GM10248 (cell line): ENCODE measurements around the gene TCHP.

ENCODE experiments used
- CTCF ChIA-PET: fragments of 300-600 bp; sonication (Branson Sonifier 250); formaldehyde crosslinking; extraction: SDS; loops from one replicate; lab custom pipeline; 2021; ENCODE audit warnings: antibody characterized with exemption; lab: Yijun Ruan, JAX
- POLR2A ChIA-PET: fragments of 350-650 bp; sonication (Branson Sonifier 250); formaldehyde crosslinking; extraction: SDS; loops from one replicate; lab custom pipeline; 2020; ENCODE audit warnings: antibody characterized with exemption; lab: Yijun Ruan, JAX
- DNase-seq: peaks from one replicate; pipeline ENCODE4 v3.0.0; 2012; ENCODE audit errors: extremely low spot score
- TF ChIP-seq, protein P1 (sequence below): IDR thresholded peaks from 2 replicates; pipeline ENCODE4 v1.5.1; 2012; ENCODE audit warnings: mild to moderate bottlenecking, low read depth; ENCODE audit errors: extremely low read depth, missing control alignments, control extremely low read depth

TCHP gene

DNA sequence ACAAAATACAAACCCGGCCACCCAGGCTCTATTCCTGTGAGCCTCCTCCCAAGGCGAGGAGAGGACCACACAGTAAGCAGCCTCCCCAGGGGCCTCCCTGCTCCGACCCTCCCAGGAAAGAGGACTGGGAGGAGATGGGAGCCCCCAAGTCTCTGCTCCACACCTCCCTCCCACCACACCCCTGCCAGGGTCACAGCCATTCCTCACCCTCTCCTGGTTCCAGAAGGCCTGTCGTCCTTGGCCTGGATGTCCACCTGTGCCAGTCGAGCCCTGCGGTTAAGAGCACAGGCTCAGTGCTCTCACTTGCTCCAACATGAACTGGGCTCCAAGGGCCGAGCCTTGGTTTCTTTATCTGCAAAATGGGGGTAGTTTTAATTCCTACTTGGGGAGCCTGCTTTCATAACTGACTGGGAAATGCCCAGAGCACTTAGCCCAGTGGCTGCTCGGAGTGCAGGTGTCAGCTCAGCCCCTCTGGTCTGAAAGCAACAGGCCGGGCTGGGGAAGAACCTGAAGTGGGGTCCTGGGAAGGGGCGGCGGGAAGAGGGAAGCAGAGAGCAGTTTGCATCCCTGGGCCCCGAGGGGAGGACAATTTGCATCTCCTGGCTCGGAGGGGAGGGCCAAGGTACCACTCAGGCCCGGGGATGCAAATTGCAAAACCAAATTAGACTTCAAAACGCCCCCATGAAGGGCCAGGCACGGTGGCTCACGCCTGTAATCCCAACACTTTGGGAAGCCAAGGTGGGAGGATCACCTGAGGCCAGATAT is 23.6 kb downstream of the TCHP start:
- no peak for DNase-seq
- CTCF ChIA-PET, result no interaction called here
- POLR2A ChIA-PET, result no interaction called here
- TF ChIP-seq, protein P1, sequence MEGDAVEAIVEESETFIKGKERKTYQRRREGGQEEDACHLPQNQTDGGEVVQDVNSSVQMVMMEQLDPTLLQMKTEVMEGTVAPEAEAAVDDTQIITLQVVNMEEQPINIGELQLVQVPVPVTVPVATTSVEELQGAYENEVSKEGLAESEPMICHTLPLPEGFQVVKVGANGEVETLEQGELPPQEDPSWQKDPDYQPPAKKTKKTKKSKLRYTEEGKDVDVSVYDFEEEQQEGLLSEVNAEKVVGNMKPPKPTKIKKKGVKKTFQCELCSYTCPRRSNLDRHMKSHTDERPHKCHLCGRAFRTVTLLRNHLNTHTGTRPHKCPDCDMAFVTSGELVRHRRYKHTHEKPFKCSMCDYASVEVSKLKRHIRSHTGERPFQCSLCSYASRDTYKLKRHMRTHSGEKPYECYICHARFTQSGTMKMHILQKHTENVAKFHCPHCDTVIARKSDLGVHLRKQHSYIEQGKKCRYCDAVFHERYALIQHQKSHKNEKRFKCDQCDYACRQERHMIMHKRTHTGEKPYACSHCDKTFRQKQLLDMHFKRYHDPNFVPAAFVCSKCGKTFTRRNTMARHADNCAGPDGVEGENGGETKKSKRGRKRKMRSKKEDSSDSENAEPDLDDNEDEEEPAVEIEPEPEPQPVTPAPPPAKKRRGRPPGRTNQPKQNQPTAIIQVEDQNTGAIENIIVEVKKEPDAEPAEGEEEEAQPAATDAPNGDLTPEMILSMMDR, result no peak

DNA sequence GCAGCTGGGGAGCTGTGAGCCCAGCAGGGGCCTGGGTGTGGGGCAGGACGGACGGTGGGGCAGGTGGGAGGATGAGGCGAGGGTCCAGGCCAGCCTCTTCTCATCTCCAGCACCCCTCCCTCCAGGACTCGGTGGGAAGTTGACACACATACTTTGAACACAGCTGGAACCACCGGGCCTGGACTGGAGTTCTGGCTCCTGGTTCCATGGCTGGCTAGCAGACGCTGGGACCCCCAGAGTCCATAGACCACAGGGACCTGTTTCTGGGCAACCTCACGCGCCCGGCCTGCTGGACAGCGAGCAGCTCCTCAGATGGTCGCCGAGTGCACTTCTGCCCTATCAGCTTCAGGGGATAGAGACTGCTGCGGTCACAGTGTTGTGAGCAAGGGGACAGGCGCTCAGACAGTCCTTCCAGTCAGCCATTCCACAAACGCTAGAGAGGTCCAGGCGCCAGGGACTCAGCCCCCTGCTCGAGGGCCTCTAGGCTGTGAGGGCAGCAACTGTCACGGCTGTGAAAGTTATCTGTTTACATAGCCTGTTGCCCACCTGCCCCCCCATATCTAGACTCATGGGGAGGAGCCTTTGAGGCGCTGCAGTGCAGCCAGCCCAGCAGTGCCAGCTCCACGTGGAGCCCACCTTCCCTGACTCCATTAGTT is 25.2 kb downstream of the TCHP start:
- POLR2A ChIA-PET, result no interaction called here
- CTCF ChIA-PET, result interaction anchor here (0.9 to 3.7 kb wide), 3 partner anchors 20 to 80 kb away, joined by 3 to 22 read pairs (median 4); no protein-coding TSS in a partner anchor
- no peak for DNase-seq
- TF ChIP-seq, protein P1, result no peak

DNA sequence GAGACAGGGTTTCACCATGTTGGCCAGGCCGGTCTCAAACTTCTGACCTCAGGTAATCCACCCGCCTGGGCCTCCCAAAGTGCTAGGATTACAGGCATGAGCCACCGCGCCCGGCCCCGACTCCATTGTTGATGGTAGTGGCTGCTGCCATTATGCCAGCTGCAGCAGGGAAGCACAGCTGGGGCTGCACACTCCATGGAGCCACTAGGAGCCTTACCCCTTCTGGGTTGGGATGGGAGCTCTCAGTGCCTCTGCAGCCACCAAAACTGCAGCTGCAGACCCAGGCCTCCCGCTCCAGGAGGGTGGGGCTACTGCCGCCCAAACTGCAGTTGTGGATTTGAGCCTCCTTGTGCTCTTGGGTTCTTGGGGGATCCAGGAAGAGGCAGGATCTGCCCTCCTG is 25.9 kb downstream of the TCHP start:
- POLR2A ChIA-PET, result no interaction called here
- TF ChIP-seq, protein P1, result no peak

DNA sequence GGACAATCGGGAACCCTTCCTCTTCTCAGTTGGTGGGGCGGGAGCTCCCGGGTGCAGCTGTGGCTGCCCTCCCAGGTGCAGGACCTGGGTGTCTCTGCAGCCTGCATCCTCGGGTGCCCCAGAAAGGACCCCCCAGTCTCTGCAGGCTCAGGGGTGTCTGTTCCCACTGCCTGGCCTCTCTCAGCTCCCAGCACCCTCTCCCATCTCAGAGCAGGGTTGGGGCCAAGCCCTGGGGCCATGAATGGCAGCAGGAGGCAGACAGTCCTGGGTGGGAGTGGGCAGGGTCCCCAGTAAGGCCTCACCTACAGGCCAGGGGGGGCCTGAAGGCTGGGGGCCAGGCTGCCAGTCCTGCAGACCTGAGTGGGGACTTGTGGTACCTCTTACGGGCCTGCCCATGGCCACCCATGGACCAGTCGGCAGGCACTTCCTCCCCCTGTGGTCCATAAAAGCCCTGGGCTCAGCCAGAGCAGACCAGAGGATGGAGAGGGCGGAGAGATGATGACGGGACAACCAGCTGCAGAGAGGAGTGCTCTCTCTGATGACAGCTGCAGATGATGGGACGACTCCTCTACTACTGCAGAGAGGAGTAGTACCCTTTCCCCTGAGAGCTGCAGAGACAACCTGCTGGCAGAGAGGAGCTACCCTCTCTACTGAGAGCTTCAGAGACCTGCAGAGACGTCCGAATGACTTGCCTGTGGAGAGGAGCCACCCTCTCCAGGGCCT is 26.6 kb downstream of the TCHP start:
- TF ChIP-seq, protein P1, result no peak
- DNase-seq, result no peak
- POLR2A ChIA-PET, result no interaction called here
- CTCF ChIA-PET, result interaction anchor here (1.1 to 3.7 kb wide), 4 partner anchors 11 to 81 kb away, joined by 3 to 22 read pairs (median 4); no protein-coding TSS in a partner anchor

More for the DNA sequence above, 25.9 kb downstream of the TCHP start:
- DNase-seq, result no peak
- CTCF ChIA-PET, result interaction anchor here (1.1 to 3.7 kb wide), 3 partner anchors 11 to 81 kb away, joined by 4 to 22 read pairs (median 4); no protein-coding TSS in a partner anchor

DNA sequence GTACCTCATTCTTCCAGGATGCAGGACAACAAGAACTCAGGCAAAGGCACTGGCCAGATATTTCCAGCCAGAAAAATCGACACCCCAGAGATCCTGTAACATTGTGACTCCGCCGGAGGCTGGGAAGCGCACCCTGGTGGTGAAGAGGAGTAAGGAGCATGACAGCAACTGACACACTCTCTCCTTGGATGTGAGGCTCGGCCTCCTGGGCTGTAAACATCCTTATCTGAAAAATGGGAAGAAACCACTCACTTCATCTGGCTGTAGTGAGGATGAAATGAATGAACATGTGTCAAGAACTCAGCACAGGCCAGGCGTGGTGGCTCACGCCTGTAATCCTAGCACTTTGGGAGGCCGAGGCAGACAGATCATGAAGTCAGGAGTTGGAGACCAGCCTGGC is 27.5 kb downstream of the TCHP start:
- peak; percentile 71 for DNase-seq
- ChIA-PET CTCF (interaction anchor here (1.5 to 3.7 kb wide), 2 partner anchors 12 to 74 kb away, joined by 8 to 22 read pairs; no protein-coding TSS in a partner anchor), POLR2A (no interaction called here)
- TF ChIP-seq, protein P1, result peak; percentile 40
